IPS-NIHi7 (cell line): ENCODE data around the gene CD180.

Experiments used
- DNase-seq: peaks from one replicate; pipeline ENCODE4 v3.0.0; 2012; ENCODE audit warnings: mixed read lengths; ENCODE audit errors: extremely low spot score

The CD180 gene

GRCh38 chr5:67196537-67197059 lies at the start of gene CD180:
Gene CD180, minus strand, starts transcription at chr5:67196799. Its CDS starts 158 bp downstream, at chr5:67196641.
- no peak for DNase-seq

GRCh38 chr5:67246108-67246507 lies 49.5 kb upstream of the CD180 start:
- peak; percentile 31 for DNase-seq

- no peak for DNase-seq
These were observed 48.8 kb upstream of the CD180 start for GRCh38 chr5:67245259-67245846.

- no peak for DNase-seq
These were observed 47.8 kb upstream of the CD180 start for GRCh38 chr5:67244345-67244793.

GRCh38 chr5:67243944-67244343 lies 47.3 kb upstream of the CD180 start:
- DNase-seq: no peak

- DNase-seq: no peak
These were observed 46.8 kb upstream of the CD180 start for GRCh38 chr5:67243349-67243748.

GRCh38 chr5:67241326-67241725 lies 44.7 kb upstream of the CD180 start:
- no peak for DNase-seq

GRCh38 chr5:67240846-67241245 lies 44.2 kb upstream of the CD180 start:
- DNase-seq: no peak

- no peak for DNase-seq
These were observed 43.5 kb upstream of the CD180 start for GRCh38 chr5:67240065-67240464.

GRCh38 chr5:67238191-67238590 lies 41.6 kb upstream of the CD180 start:
- DNase-seq: no peak

GRCh38 chr5:67235399-67236110 lies 39.0 kb upstream of the CD180 start:
- no peak for DNase-seq

- no peak for DNase-seq
These were observed 38.1 kb upstream of the CD180 start for GRCh38 chr5:67234671-67235176.

- DNase-seq: no peak
These were observed 36.5 kb upstream of the CD180 start for GRCh38 chr5:67233075-67233474.

- no peak for DNase-seq
These were observed 26.6 kb upstream of the CD180 start for GRCh38 chr5:67223211-67223610.

GRCh38 chr5:67222243-67223025 lies 25.8 kb upstream of the CD180 start:
- no peak for DNase-seq

- DNase-seq: no peak
These were observed 25.1 kb upstream of the CD180 start for GRCh38 chr5:67221487-67222242.

GRCh38 chr5:67216564-67216963 lies 20.0 kb upstream of the CD180 start:
- DNase-seq: no peak

GRCh38 chr5:67215519-67216471 lies 19.2 kb upstream of the CD180 start:
- DNase-seq: peak; percentile 23

GRCh38 chr5:67214707-67215447 lies 18.3 kb upstream of the CD180 start:
- DNase-seq: no peak

GRCh38 chr5:67214036-67214435 lies 17.4 kb upstream of the CD180 start:
- no peak for DNase-seq
